Hematopoietic multipotent progenitor cell (in vitro differentiated cells): Measurements from ENCODE around the gene ARHGEF16. TPM values are rescaled to one million over a fixed set of nuclear protein-coding genes. Genes with fewer than 3 reads are reported as not detected.

Source experiments
- DNase-seq, 3 donors: peaks; one replicate each; pipeline ENCODE4 v3.0.0-alpha.2; 2011 to 2015; ENCODE audit warnings: low read depth in 2 of 3, low spot score in 2 of 3
- total RNA-seq: library from RNA; depleted of rRNA; stranded (reverse); fragments of >200 nt; gene quantifications from one replicate; pipeline ENCODE4 v1.2.3, GENCODE V29; 2012

The ARHGEF16 gene
- total RNA-seq, 1 donor, result 0.27 TPM

GRCh38 chr1:3529099-3529729, 74.7 kb downstream of the ARHGEF16 start:
- DNase-seq, result no peak

DNA sequence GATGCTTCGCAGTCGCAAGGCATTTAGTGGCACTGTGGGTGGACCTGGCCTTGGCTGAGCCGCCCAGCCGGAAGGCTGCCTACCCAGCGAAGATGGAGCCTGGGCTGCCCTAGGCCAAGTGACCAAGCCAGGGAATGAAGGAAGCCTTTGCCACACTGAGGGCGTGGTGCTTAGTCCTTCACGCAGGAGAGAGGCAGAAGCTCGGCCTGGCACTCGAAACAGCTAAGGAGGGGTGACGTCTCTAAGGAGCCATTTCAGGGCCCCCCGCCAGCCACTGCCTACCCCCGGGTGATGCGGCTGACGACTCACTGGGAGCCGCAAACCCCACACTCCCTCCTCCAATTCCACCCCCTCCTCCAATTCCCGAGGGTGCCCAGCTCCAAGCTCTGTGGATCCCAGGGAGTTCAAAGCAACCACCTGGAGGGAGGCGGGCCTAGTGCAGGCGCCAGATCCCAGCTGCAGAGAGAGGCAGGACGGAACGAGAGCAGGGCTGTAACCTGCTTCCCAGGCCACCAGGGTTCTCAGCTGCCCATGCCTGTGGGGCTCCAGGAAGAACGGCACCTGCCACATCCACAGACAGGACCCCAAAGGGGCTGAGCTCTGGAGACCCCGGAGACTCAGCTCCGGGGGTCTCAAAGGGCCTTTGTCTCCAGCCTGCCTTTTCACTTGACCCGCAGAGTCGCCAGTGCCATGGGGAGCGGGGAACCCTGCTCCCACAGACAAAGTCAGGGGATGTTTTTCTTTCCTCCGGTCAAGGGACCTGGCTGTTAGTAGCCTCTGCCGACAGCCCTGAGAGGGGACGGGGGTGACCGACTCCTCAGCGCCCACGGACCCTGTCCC, 75.8 kb downstream of the ARHGEF16 start:
- DNase-seq, result peak in 1 of 3 donors; percentile 41

Other genes with a start within 250 kb of the ARHGEF16 start
- 74.1 TPM for gene MEGF6, start 156.8 kb downstream of the ARHGEF16 start, total RNA-seq
- gene TPRG1L, start 170.3 kb downstream of the ARHGEF16 start, total RNA-seq, result 18.9 TPM
- gene WRAP73, start 195.4 kb downstream of the ARHGEF16 start, total RNA-seq, result 28.0 TPM
- gene TP73, start 197.9 kb downstream of the ARHGEF16 start, total RNA-seq, result under 0.01 TPM